NCI-H2227 (cell line): ENCODE results near the gene MYBPHL.

Experiments
- DNase-seq: peaks from one replicate; lab custom pipeline; 2025; ENCODE audit not compliant: unreplicated experiment; lab: John Stamatoyannopoulos, UW

Gene MYBPHL

GRCh38 chr1:109281680-109282496 is 24.9 kb downstream of the MYBPHL start:
- DNase-seq, result no peak

- no peak for DNase-seq
These were observed 25.9 kb downstream of the MYBPHL start for GRCh38 chr1:109280862-109281261.

GRCh38 chr1:109279615-109280278 is 27.1 kb downstream of the MYBPHL start:
- DNase-seq, result no peak

GRCh38 chr1:109277434-109278204 is 29.2 kb downstream of the MYBPHL start:
- peak; percentile 82 for DNase-seq

- DNase-seq, result no peak
These were observed 31.0 kb downstream of the MYBPHL start for GRCh38 chr1:109275706-109276345.

GRCh38 chr1:109274533-109275476 is 32.0 kb downstream of the MYBPHL start:
- DNase-seq, result no peak

- DNase-seq, result no peak
These were observed 33.1 kb downstream of the MYBPHL start for GRCh38 chr1:109273570-109274288.

- DNase-seq, result no peak
These were observed 33.8 kb downstream of the MYBPHL start for GRCh38 chr1:109272831-109273547.

GRCh38 chr1:109272021-109272799 is 34.6 kb downstream of the MYBPHL start:
- no peak for DNase-seq

- DNase-seq, result no peak
These were observed 35.4 kb downstream of the MYBPHL start for GRCh38 chr1:109271458-109271857.

GRCh38 chr1:109270623-109271317 is 36.0 kb downstream of the MYBPHL start:
- no peak for DNase-seq

- DNase-seq, result no peak
These were observed 36.7 kb downstream of the MYBPHL start for GRCh38 chr1:109269981-109270622.

- no peak for DNase-seq
These were observed 37.4 kb downstream of the MYBPHL start for GRCh38 chr1:109269212-109269980.

GRCh38 chr1:109268431-109269211 is 38.2 kb downstream of the MYBPHL start:
- DNase-seq, result no peak

- no peak for DNase-seq
These were observed 39.0 kb downstream of the MYBPHL start for GRCh38 chr1:109267743-109268300.
